Measurements from ENCODE around the gene PTP4A1.

Gene PTP4A1

GRCh38 chr6:63571361-63572043 lies 778 bp upstream of the PTP4A1 start:
- TF ChIP-seq, protein P1, sequence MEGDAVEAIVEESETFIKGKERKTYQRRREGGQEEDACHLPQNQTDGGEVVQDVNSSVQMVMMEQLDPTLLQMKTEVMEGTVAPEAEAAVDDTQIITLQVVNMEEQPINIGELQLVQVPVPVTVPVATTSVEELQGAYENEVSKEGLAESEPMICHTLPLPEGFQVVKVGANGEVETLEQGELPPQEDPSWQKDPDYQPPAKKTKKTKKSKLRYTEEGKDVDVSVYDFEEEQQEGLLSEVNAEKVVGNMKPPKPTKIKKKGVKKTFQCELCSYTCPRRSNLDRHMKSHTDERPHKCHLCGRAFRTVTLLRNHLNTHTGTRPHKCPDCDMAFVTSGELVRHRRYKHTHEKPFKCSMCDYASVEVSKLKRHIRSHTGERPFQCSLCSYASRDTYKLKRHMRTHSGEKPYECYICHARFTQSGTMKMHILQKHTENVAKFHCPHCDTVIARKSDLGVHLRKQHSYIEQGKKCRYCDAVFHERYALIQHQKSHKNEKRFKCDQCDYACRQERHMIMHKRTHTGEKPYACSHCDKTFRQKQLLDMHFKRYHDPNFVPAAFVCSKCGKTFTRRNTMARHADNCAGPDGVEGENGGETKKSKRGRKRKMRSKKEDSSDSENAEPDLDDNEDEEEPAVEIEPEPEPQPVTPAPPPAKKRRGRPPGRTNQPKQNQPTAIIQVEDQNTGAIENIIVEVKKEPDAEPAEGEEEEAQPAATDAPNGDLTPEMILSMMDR (conservative IDR thresholded peaks at IDR 0.05; ENCODE audit: low read depth): peak; percentile 19; the same call in 1 of the 2 replicates
- DNase-seq (ENCODE audit: low spot score): peak; percentile 87
- peak overlapping the region; percentile 99 for H3K27ac ChIP-seq
- POLR2A ChIA-PET (ENCODE audit: low non-redundant PET): interaction anchor here (0.6 kb wide), 1 partner anchor 75 kb away, joined by 4 read pairs; no protein-coding TSS in a partner anchor
- CTCF ChIA-PET: no interaction called here

GRCh38 chr6:63572747-63573075 lies 431 bp downstream of the PTP4A1 start:
- TF ChIP-seq, protein P1 (conservative IDR thresholded peaks at IDR 0.05; ENCODE audit: low read depth): no peak
- POLR2A ChIA-PET (ENCODE audit: low non-redundant PET): interaction anchor here (1.2 kb wide), 1 partner anchor 36 kb away, joined by 5 read pairs; no protein-coding TSS in a partner anchor
- peak overlapping the region; percentile 99 for H3K27ac ChIP-seq
- DNase-seq (ENCODE audit: low spot score): no peak
- CTCF ChIA-PET: no interaction called here

DNA sequence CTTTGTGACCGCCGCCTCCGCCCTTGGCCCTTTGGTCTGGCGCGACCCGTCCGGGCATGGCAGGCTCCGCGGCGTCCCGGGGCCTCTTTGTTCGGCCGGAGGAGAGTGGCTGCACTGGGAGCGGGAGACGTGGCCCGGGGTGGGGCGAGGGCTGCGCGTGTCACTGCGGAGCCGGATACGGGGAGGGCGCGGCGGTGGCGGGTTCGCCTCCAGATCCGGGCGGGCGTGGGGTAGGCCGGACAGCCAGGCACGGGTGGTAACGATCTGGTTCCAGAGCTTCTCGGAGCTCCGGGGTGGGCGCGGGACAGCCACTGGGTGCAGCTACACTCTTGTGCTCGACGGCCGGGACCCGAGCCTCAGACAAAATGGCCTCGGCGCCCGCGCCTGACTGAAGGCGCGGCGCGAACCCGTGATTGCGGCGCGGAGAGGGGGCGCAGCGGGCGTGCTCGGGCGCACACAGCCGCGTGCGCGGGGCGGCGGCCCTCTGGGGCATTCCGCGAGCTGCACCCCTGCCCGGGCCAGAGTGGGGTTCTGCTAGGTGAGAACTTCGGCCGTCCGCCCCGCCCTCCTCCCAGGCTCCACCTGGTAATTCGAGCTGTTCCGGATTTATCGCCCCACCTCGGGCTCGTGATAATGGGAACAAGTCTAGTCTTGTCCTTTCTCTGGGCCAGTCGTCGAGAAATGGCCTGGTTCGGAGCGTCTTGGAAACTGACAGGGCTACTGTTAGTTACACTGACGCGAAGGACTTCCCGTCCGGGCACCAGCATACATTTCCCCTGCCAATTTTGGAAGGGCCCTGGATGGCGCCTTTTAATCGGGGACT lies 1.0 kb downstream of the PTP4A1 start:
- ChIA-PET POLR2A (ENCODE audit: low non-redundant PET) (interaction anchor here (1.0 to 1.2 kb wide), 2 partner anchors 36 to 221 kb away, joined by 4 to 5 read pairs; no protein-coding TSS in a partner anchor), CTCF (interaction anchor here (0.5 to 2.0 kb wide), 5 partner anchors 26 to 221 kb away, joined by 3 to 14 read pairs (median 4); no protein-coding TSS in a partner anchor)
- TF ChIP-seq, protein P1 (conservative IDR thresholded peaks at IDR 0.05; ENCODE audit: low read depth): no peak
- DNase-seq (ENCODE audit: low spot score): peak; percentile 90
- H3K27ac ChIP-seq: peak overlapping the region; percentile 99

DNA sequence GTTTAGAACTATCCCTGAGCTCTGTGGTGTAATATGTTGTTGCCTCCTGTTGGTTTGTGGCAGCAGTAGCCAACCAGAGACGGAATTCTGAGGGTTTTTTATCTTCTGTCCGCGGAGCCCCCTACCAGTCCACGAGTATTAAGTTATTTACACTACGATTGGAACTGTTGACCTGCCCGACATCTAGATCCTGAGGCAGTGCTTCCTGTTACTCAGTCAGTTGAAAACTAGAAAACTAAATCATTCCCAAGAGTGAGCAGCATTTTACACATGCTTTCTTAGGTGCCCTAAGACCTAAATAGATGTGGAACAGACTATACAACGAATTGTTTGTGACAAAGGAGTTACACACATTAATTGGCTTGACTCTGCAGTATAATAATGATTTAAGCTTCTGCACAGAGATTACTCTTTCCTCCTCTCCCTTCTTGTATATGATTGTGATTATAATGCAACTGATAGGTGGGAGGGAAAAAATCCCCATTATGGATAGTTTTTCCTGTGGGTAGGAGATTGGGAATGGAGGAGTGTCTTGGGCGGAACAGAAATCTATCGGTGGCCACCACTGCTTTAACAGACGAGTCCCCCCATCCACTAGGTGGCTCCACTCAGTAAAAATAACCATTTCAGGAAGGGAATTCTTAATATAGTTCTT lies 1.7 kb downstream of the PTP4A1 start:
- CTCF ChIA-PET: interaction anchor here (0.5 to 2.0 kb wide), 8 partner anchors 27 to 1286 kb away, joined by 3 to 14 read pairs (median 4); no protein-coding TSS in a partner anchor
- no peak for DNase-seq (ENCODE audit: low spot score)
- TF ChIP-seq, protein P1 (conservative IDR thresholded peaks at IDR 0.05; ENCODE audit: low read depth): peak; percentile 76
- H3K27ac ChIP-seq: peak overlapping the region; percentile 99
- POLR2A ChIA-PET (ENCODE audit: low non-redundant PET): interaction anchor here (1.0 to 1.2 kb wide), 2 partner anchors 37 to 222 kb away, joined by 4 to 5 read pairs; no protein-coding TSS in a partner anchor

DNA sequence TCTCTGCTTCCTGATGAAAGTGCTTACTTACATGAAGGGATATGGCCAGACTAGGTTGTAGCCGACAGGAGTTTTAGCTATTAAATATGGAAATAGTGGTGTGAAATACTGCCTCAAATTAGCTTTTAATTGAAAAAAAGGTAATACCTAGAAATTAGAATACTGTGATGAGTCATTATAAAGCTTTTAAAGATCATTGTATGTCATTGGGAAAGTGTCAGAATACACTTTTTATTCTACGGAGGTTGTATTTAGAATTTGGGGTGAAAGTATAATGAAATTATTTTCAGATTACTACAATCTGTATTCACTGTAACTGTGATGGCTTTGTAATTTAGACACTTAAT lies 2.2 kb downstream of the PTP4A1 start:
- CTCF ChIA-PET: interaction anchor here (0.5 to 2.0 kb wide), 6 partner anchors 26 to 1287 kb away, joined by 3 to 14 read pairs (median 4); no protein-coding TSS in a partner anchor
- H3K27ac ChIP-seq: no peak overlapping the region
- DNase-seq (ENCODE audit: low spot score): no peak
- POLR2A ChIA-PET (ENCODE audit: low non-redundant PET): no interaction called here
- TF ChIP-seq, protein P1 (conservative IDR thresholded peaks at IDR 0.05; ENCODE audit: low read depth): peak; percentile 33

Measured in RWPE1 (cell line).